Body of pancreas (tissue), 4 donors: ENCODE data around the gene EPC2. TPM values are rescaled to one million over a fixed set of nuclear protein-coding genes. Genes with fewer than 3 reads are reported as not detected.
"Not testable (repeated sequence)": the region's sequence is repeated elsewhere in the genome, so short reads cannot be mapped to it uniquely, and the experiment has no call there.

Source experiments
- ATAC-seq: fragments of 150-250 bp; one replicate; pipeline ENCODE4 v1.9.1; 2016
- DNase-seq, 4 donors: peaks; one replicate each; pipeline ENCODE4 v3.0.0-alpha.2; 2019
- H3K27ac ChIP-seq, 4 donors: fragments of 200-600 bp; sonication (generic); 1 replicate in 3 of 4; 2 replicates in 1 of 4; pipeline versions ENCODE4 v1.5.1 to v1.6.1; 2016 to 2019; ENCODE audit warnings: mild to moderate bottlenecking in 1 of 4, mixed read lengths in 1 of 4, moderate library complexity in 1 of 4
- H3K27me3 ChIP-seq, 2 donors: fragments of 200-600 bp; sonication (generic); one replicate each; pipeline ENCODE4 v1.6.0; 2016; ENCODE audit warnings: mild to moderate bottlenecking in 1 of 2
- H3K36me3 ChIP-seq, 2 donors: fragments of 200-600 bp; sonication (generic); replicated peaks in 1 of 2; 2 replicates each; pipeline ENCODE4 v1.5.1; 2016; ENCODE audit warnings: low read depth in 2 of 2; ENCODE audit not compliant: insufficient read depth in 1 of 2
- H3K4me1 ChIP-seq: fragments of 200-600 bp; sonication (generic); one replicate; pipeline ENCODE4 v1.6.0; 2016
- H3K4me3 ChIP-seq, 2 donors: fragments of 200-600 bp; sonication (generic); 1 replicate in 1 of 2; 2 replicates in 1 of 2; pipeline ENCODE4 v1.5.1; 2016 to 2019
- H3K9me3 ChIP-seq, 3 donors: fragments of 200-600 bp; sonication (generic); 1 replicate in 2 of 3; 2 replicates in 1 of 3; pipeline ENCODE4 v1.5.1; 2016
- CTCF ChIP-seq, 7 experiments: fragments of 450-650 bp in 4 of 7; fragments of 200-600 bp in 3 of 7; sonication (generic) in 3 of 7; IDR thresholded peaks; one replicate each; pipeline ENCODE4 v1.5.1; 2016 to 2019; ENCODE audit warnings: antibody characterized with exemption in 7 of 7
- POLR2A ChIP-seq, 3 donors: fragments of 450-650 bp; IDR thresholded peaks; one replicate each; pipeline ENCODE4 v1.6.1; 2016; ENCODE audit warnings: antibody characterized with exemption in 3 of 3, mild to moderate bottlenecking in 2 of 3
- WGBS, 2 donors: methylation state at CpG; one replicate each; pipeline ENCODE4 v1.1.5; 2017; 5-methylcytosine and 5-hydroxymethylcytosine counted together
- intact Hi-C: fragments of 100-400 bp; cut with DNase I; formaldehyde crosslinking; loops from one replicate; pipeline ENCODE4 v1.15.1; 2023
- total RNA-seq, 2 donors: library from RNA; depleted of rRNA; stranded (reverse); fragments of >200 nt; gene quantifications; one replicate each; pipeline ENCODE4 v1.1.0, GENCODE V29; 2016

EPC2 gene
- total RNA-seq, 2 donors from 2014 or later = 19.2 to 21.1 TPM

DNA sequence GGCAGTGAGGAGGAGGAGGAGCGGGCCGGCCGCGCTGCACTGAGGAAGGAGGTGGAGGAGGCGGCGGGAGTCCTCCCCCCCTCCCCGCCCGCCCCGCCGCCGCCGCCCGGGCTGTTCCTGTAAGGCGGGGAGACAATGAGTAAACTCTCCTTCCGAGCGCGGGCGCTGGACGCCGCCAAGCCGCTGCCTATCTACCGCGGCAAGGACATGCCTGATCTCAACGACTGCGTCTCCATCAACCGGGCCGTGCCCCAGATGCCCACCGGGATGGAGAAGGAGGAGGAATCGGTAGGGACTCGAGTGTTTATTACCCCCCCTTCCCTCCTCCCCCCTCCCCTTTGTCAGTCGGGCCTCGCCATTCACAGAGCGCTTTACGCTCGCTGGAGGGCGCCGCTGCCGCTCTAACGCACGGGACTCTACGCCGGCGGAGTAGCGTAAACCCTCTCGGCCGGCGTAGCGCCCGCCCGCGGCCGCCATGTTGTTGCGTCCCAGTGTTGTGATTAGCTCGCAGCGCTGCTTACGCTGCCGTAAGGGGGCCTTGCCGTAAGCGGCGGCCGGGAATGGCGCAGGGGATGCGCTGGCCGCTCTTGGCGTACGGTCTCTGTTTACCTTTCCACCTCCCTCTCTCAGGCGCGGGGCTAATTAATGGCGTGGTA lies 460 bp downstream of the EPC2 start:
- WGBS, 2 donors = 0 to 1% methylated on average over 37 to 67 of the region's 69 CpGs
- no peaks in the 10 kb centered on the region for H3K36me3 ChIP-seq
- DNase-seq = peak; percentile 95 to 97 (median 96)
- peak overlapping the region; percentile 98 to 100 (median 99) for H3K27ac ChIP-seq
- peaks cover 22% of the 10 kb centered on the region for H3K4me1 ChIP-seq
- peak; percentile 90 for ATAC-seq
- intact Hi-C loops = no loop called here
- peak overlapping the region; percentile 95 to 98 for H3K4me3 ChIP-seq
- no peaks in the 10 kb centered on the region for H3K9me3 ChIP-seq
- TF ChIP-seq POLR2A (IDR thresholded peaks at IDR 0.05) (peak in 2 of 3 donors; percentile 54 to 65), CTCF (IDR thresholded peaks at IDR 0.05) (peak in 5 of 7 experiments; percentile 36 to 54 (median 51))
- H3K27me3 ChIP-seq = no peaks in the 10 kb centered on the region

- H3K9me3 ChIP-seq = no peaks in the 10 kb centered on the region
Measured at GRCh38 chr2:148645539-148646230, 1.1 kb downstream of the EPC2 start.

DNA sequence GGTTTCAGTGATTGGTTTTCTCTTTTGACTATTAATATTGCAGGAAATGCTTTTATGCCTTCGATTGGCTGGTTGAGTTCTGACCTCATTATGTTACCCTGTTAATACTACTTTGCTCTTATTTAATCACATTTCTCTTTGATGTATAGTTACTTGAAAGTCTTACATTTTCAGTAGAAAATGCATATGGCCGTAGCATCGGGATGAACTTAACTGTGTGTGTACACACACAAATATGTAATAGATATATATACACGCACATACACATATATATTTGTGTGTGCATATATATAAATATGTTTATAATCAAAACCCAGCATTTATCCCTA lies 1.6 kb downstream of the EPC2 start:
- Histone ChIP-seq H3K9me3 (no peaks in the 10 kb centered on the region), H3K4me1 (peaks cover 25% of the 10 kb centered on the region), H3K27ac (peak overlapping the region in 3 of 4 donors; percentile 98 to 100 (median 99)), H3K36me3 (no peaks in the 10 kb centered on the region), H3K27me3 (no peaks in the 10 kb centered on the region), H3K4me3 (no peak overlapping the region)
- DNase-seq = no peak
- intact Hi-C loops = no loop called here
- no peak for ATAC-seq
- TF ChIP-seq CTCF (IDR thresholded peaks at IDR 0.05) (no peak), POLR2A (IDR thresholded peaks at IDR 0.05) (no peak)
- 14 to 20% methylated on average over 4 of the region's 4 CpGs for WGBS, 2 donors

More at GRCh38 chr2:148645539-148646230, 1.1 kb downstream of the EPC2 start:
- Histone ChIP-seq H3K27ac (peak overlapping the region; percentile 13 to 100 (median 98)), H3K27me3 (no peaks in the 10 kb centered on the region), H3K4me3 (peak overlapping the region; percentile 17 to 95), H3K4me1 (peaks cover 25% of the 10 kb centered on the region), H3K36me3 (no peaks in the 10 kb centered on the region)
- ATAC-seq (peak; percentile 31), DNase-seq (peak; percentile 32 to 73 (median 35))
- TF ChIP-seq CTCF (IDR thresholded peaks at IDR 0.05) = no peak
- TF ChIP-seq POLR2A (IDR thresholded peaks at IDR 0.05) = peak in 1 of 3 donors; percentile 7
- intact Hi-C loops = no loop called here
- WGBS, 2 donors = 0 to 1% methylated on average over 27 to 47 of the region's 47 CpGs

DNA sequence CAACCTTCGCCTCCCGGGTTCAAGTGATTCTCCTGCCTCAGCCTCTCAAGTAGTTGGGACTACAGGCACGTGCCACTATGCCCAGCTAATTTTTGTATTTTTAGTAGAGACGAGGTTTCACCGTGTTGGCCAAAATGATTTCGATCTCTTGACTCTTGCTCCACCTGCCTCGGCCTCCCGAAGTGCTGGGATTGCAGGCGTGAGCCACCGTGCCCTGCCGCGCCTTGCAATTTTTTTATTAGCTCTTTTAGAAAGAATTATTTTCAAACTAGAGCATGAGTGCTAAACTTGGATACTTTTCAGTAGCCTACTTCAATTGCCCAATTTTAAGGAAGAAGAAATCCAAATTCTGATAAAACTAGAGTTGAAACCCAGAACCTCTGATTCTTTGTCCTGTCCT lies 3.2 kb downstream of the EPC2 start:
- H3K27me3 ChIP-seq, ATAC-seq, intact Hi-C loops, H3K27ac ChIP-seq, H3K36me3 ChIP-seq, DNase-seq, H3K4me3 ChIP-seq, H3K9me3 ChIP-seq: not testable (repeated sequence)
- peaks cover 29% of the 10 kb centered on the region for H3K4me1 ChIP-seq
- 93 to 97% methylated on average over 9 to 12 of the region's 12 CpGs for WGBS, 2 donors

- no peak overlapping the region for H3K4me3 ChIP-seq
- DNase-seq (no peak), ATAC-seq (no peak)
- H3K36me3 ChIP-seq = no peaks in the 10 kb centered on the region
- H3K27me3 ChIP-seq = no peaks in the 10 kb centered on the region
- TF ChIP-seq CTCF (IDR thresholded peaks at IDR 0.05) (no peak), POLR2A (IDR thresholded peaks at IDR 0.05) (no peak)
- no peak overlapping the region for H3K27ac ChIP-seq
- intact Hi-C loops = no loop called here
- no peaks in the 10 kb centered on the region for H3K9me3 ChIP-seq
- H3K4me1 ChIP-seq = peaks cover 31% of the 10 kb centered on the region
Measured at GRCh38 chr2:148649936-148650335, 5.4 kb downstream of the EPC2 start.
